ENCODE results near the gene CAMTA1.

Gene CAMTA1

GRCh38 chr1:7234471-7234755, 449.2 kb downstream of the CAMTA1 start:
- no peak overlapping the region for H3K4me3 ChIP-seq (ENCODE audit: low read length)
- TF ChIP-seq CTCF (conservative IDR thresholded peaks at IDR 0.05; ENCODE audit: low read depth, low read length), result no peak
- DNase-seq (ENCODE audit: low read depth), result no peak

GRCh38 chr1:7235871-7236517, 450.7 kb downstream of the CAMTA1 start:
- no peak for DNase-seq (ENCODE audit: low read depth)
- no peak overlapping the region for H3K4me3 ChIP-seq (ENCODE audit: low read length)
- TF ChIP-seq CTCF (conservative IDR thresholded peaks at IDR 0.05; ENCODE audit: low read depth, low read length), result no peak

DNA sequence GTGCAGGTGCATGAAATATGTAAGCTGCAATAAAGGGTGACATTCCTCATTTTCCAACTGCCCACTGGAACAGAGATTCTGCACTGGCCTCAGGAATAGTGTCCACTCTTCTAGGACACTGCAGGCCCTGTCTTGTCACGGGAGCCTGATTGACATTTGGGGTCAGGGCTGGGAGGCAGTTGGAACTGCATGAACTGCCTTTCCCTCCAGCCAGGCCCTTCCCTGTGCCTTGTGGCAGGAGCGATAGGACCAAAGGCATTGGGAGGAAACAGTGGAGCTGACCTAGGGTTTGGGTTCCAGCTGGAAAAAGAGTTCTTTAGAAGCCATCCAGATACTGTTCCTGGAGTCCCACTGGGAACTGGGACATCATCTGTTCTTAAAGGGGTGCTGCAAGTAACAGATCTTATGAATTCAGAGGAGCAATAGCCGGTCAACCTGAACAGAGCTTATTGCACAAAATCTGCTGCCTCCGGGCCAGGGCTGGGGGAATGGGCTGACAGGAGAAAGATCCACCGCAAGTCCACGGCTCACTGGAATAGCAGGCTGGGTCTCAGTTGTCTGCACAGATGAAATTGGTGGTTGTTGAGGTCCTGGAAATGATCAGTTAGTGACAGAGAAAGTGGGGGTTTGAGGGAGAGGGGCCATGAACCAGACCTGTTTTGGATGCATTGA, 451.7 kb downstream of the CAMTA1 start:
- no peak overlapping the region for H3K4me3 ChIP-seq (ENCODE audit: low read length)

DNA sequence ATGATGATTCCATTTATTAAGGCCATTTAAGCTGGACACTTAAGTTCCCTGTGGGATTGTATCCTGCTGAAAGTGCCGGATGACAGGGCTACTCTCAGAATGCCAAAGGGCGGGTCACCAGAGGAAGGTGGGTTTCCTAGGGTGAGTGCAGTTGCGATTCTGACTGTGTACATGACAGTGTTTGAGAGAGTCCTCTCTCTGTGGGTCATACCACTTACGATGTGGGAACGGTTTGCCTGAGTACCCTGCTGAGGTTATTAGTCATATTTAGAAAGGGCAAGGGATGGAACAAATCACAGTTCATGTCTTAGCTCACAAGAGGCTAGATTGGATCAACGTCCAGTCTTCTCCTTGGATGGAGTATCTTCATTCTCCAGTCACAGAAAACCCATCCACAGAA, 461.9 kb downstream of the CAMTA1 start:
- TF ChIP-seq CTCF (conservative IDR thresholded peaks at IDR 0.05; ENCODE audit: low read depth, low read length), result no peak
- no peak overlapping the region for H3K4me3 ChIP-seq (ENCODE audit: low read length)
- DNase-seq (ENCODE audit: low read depth), result no peak

More for the DNA sequence above, 451.7 kb downstream of the CAMTA1 start:
- no peak for TF ChIP-seq CTCF (conservative IDR thresholded peaks at IDR 0.05; ENCODE audit: low read depth, low read length)
- DNase-seq (ENCODE audit: low read depth), result no peak

DNA sequence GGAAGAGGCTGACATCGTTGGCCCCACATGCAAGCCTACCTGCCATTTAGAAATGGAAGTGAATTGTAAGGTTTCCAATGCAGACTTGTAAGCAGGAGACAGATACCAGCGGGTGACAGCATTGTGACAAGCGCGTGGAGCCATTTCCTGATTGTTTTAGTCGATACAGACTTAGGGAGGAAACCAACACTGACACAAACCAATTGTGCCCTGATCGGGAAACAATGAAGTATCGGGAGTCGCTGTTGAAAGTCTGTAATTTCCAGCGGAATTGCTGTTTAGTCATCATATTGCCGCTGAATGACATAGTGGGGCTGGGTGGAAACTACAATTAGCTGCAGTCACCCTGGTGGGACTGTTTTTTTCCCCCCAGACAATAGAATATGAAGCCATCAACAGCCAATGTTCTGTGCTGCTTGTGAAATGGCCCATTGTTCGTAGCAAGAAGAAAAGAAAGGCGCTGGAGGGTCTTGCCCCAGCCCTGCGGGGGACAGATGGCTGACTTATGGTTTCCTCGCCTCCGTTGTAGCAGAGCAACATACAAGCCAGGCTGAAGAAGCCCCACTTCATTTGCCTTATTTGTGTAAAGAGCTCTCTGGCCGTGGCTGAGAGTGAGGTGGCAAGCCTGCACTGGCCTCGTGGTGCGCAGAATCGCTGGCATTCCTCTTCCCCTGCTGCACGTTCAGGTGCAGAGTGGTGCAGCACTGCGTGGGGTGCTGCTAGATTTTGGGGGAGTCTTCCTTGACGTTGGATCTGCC, 462.7 kb downstream of the CAMTA1 start:
- no peak for TF ChIP-seq CTCF (conservative IDR thresholded peaks at IDR 0.05; ENCODE audit: low read depth, low read length)
- DNase-seq (ENCODE audit: low read depth), result no peak
- no peak overlapping the region for H3K4me3 ChIP-seq (ENCODE audit: low read length)

DNA sequence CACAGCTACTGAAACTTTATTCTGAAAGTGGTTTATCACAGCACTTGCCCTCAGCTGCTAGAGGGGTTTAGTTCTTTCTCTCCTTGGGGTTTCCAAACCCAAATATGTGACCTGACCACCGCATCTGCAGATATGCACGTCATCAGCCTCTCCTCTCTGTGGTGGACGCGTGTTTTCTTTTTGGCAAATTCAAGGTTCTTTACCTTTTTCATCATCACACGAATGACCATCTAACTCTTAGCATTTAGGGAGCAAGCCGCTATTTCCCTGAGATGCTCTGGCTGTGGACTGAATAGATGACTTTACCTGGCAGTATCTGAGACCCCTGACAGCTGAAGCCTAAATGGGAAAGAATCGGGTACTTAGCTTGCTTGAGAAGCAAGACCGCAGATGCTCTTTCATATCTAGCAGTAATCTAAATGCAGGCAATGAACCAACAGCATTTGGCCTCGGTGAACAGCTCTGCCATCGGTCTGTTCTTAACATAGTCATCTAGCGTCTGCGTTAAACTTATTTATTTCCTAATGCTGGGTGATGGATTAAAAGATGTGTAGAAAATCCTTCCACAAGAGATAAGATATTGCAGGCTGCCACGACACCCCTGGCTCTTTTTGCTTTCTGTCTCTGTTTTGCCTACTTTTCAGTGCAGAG, 463.4 kb downstream of the CAMTA1 start:
- DNase-seq (ENCODE audit: low read depth), result no peak
- H3K4me3 ChIP-seq (ENCODE audit: low read length), result no peak overlapping the region
- no peak for TF ChIP-seq CTCF (conservative IDR thresholded peaks at IDR 0.05; ENCODE audit: low read depth, low read length)

Data from retinal pigment epithelial cell (primary cell).